SJSA1 (cell line): Measurements from ENCODE around the gene MIOS. TPM values are rescaled to one million over a fixed set of nuclear protein-coding genes. Genes with fewer than 3 reads are reported as not detected.

Experiments used
- DNase-seq, 2 experiments: peaks; one replicate each; pipeline ENCODE4 v3.0.0-alpha.2; 2015 to 2020; ENCODE audit warnings: low spot score in 2 of 2, low read depth in 1 of 2
- H3K27ac ChIP-seq: fragments of 250-450 bp; sonication (Bioruptor Pico); 2 replicates; pipeline ENCODE4 v1.5.1; 2020; ENCODE audit warnings: mild to moderate bottlenecking, moderate library complexity
- H3K27me3 ChIP-seq: fragments of 250-450 bp; sonication (Bioruptor Pico); replicated peaks from 2 replicates; pipeline ENCODE4 v1.5.1; 2020; ENCODE audit warnings: mild to moderate bottlenecking, moderate library complexity
- H3K36me3 ChIP-seq: fragments of 250-450 bp; sonication (Bioruptor Pico); 2 replicates; pipeline ENCODE4 v1.5.1; 2020; ENCODE audit warnings: mild to moderate bottlenecking
- H3K4me1 ChIP-seq: fragments of 250-450 bp; sonication (Bioruptor Pico); replicated peaks from 2 replicates; pipeline ENCODE4 v1.6.1; 2021; ENCODE audit warnings: mild to moderate bottlenecking
- H3K4me3 ChIP-seq: fragments of 250-450 bp; sonication (Bioruptor Pico); 2 replicates; pipeline ENCODE4 v1.5.1; 2020; ENCODE audit warnings: mild to moderate bottlenecking
- H3K9me3 ChIP-seq: fragments of 250-450 bp; sonication (Bioruptor Pico); replicated peaks from 2 replicates; pipeline ENCODE4 v1.5.1; 2020; ENCODE audit warnings: mild to moderate bottlenecking
- total RNA-seq: library from RNA; depleted of rRNA; stranded (reverse); fragments of >200 nt; shearing (Covaris generic); gene quantifications from 2 replicates; pipeline ENCODE4 v1.2.3, GENCODE V29; 2014

MIOS gene
- total RNA-seq, 1 experiment from 2014 or later: 36.9 TPM

DNA sequence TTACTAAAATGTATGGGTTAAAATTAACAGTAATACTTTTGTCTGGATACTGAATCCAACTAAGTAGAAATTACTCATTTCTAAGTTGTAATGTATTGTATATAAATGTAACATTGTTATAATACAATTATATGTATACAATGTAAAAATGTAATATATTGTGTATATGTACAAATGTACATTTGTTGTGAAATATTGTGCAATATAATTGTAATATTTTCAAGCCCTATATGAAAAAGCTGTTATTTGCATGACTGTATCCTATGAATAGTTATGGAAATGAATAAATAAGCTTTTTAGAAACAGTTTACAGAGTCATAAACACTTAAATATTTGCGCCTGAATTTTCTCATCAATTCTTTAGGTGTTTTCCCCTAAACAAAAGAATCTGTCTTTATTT is 53.6 kb downstream of the MIOS start:
- Histone ChIP-seq H3K4me1 (no peaks in the 10 kb centered on the region), H3K36me3 (no peaks in the 10 kb centered on the region), H3K27ac (no peak overlapping the region), H3K9me3 (no peaks in the 10 kb centered on the region), H3K27me3 (no peaks in the 10 kb centered on the region), H3K4me3 (no peak overlapping the region)
- no peak for DNase-seq

DNA sequence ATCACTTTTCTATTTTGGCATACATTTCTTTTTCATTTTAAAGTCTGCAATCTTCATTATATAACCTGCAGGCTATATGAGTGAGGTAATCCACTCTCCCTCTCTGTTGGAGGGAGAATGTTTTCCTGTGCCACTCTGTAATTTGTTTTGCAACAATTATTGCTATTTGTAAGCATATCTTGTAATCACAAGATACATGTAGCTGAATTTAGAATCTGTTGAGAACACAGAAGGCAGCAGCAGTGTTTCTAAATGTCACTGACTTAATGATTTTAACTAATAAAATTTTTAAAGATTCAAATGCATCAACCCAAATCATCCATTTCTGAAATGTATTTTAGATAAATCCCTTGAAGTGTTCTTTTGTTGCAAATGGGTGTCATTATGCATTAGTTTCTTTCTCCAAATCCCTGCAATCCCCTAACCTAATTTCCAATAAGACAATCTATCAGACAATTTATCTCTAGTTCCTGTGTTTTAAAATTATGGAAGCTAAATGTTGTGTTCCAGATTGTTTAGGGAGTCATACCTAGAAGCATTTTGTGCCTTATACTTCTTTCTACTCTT is 54.0 kb downstream of the MIOS start:
- Histone ChIP-seq H3K36me3 (no peaks in the 10 kb centered on the region), H3K9me3 (no peaks in the 10 kb centered on the region), H3K4me3 (no peak overlapping the region), H3K27me3 (no peaks in the 10 kb centered on the region), H3K27ac (no peak overlapping the region), H3K4me1 (no peaks in the 10 kb centered on the region)
- DNase-seq: no peak

DNA sequence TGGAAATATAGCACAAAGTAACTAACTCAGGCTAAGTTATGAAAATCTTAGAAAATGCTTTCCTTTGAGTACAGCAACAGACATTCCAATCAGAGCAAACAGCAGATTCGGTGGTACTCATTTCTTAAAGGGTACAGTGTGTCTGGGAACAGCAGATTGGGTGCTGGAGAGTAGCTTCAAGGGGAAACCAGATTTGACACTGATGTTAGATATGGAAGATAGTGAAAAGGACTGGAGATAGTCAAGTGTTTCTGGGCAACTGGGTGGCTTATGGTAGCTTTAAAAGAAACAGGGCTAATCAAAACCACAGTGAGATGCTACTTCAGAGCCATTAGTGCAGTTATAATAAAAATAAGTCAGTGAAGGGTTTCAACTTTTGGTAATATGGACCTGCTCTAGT is 61.8 kb downstream of the MIOS start:
- Histone ChIP-seq H3K9me3 (no peaks in the 10 kb centered on the region), H3K4me1 (no peaks in the 10 kb centered on the region), H3K27ac (no peak overlapping the region), H3K4me3 (no peak overlapping the region), H3K27me3 (0 out of 2 replicates have a peak, but pooled peaks cover 3% of the 10 kb centered on the region), H3K36me3 (no peaks in the 10 kb centered on the region)
- no peak for DNase-seq

DNA sequence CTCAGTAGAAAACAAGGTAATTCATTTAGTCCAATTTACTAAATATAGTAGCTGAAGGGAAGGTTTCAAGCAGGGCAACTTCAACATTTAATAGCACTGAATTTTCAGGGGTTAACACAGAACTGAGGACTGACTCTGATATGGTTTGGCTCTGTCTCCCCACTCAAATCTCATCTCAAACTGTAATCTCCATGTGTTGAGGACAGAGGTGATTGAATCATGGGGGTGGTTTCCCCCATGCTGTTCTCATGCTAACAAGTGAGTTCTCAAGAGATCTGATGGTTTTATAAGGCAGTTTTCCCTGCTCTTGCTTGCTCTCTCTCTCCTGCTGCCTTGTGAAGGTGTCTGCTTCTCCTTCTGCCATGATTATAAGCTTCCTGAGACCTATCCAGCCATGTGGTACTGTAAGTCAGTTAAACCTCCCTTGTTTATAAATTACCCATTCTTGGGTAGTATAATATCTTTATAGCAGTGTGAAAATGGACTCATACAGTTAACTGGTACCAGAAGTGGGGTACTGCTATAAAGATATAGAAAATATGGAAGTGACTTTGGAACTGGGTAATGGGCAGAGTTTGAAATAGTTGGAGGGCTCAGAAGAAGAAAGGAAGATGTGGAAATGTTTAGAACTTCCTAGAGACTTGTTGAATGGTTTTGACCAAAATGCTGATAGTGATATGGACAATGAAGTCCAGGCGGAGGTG is 64.1 kb downstream of the MIOS start:
- no peaks in the 10 kb centered on the region for H3K9me3 ChIP-seq
- H3K36me3 ChIP-seq: no peaks in the 10 kb centered on the region
- DNase-seq: no peak
- no peaks in the 10 kb centered on the region for H3K4me1 ChIP-seq
- no peak overlapping the region for H3K4me3 ChIP-seq
- 0 out of 2 replicates have a peak, but pooled peaks cover 3% of the 10 kb centered on the region for H3K27me3 ChIP-seq
- no peak overlapping the region for H3K27ac ChIP-seq

DNA sequence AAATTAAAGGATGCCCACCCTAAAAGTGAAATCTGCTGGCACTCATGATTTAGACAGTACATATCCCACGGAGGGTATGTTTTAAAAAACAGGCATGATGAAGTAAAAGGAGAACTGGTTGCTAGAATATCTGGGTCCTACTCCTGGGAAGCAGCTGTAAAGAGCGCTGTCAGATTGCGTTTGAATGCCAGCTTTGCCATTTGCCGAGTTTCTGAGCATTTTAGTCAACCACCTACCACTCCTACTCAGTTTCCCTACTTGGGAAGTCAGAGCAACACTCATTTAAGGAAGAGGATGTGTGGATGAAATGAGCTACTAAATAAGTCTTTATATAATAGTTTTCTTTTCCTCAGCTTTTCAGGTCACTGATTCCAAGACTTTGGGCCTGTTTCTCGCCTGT is 72.7 kb downstream of the MIOS start:
- Histone ChIP-seq H3K4me1 (peaks cover 10% of the 10 kb centered on the region), H3K36me3 (peaks cover 8% of the 10 kb centered on the region; the same call in 1 of the 2 replicates), H3K9me3 (no peaks in the 10 kb centered on the region), H3K27ac (peak overlapping the region; percentile 63), H3K4me3 (peak overlapping the region; percentile 72), H3K27me3 (no peaks in the 10 kb centered on the region)
- no peak for DNase-seq

DNA sequence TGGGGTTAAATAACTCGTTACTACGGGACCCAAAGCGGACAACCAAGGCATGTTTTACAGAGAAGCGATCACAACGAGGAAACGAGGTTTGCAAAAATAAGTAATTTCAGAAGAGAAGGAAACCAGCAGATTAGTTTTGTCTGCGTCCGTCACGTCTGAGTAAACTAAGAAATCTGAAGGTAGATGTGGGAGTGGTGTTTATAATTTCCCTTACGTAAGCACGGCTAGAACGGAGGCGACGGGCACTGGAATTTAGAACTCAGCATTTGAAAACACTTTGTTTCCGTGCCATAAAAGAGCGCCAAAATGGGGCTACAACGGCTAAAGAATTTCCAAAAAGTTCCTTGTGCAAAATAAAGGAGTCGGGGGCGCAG is 73.2 kb downstream of the MIOS start:
- Histone ChIP-seq H3K9me3 (no peaks in the 10 kb centered on the region), H3K27me3 (no peaks in the 10 kb centered on the region), H3K4me3 (peak overlapping the region; percentile 72), H3K4me1 (peaks cover 10% of the 10 kb centered on the region), H3K36me3 (peaks cover 8% of the 10 kb centered on the region; the same call in 1 of the 2 replicates), H3K27ac (peak overlapping the region; percentile 63)
- DNase-seq: no peak

DNA sequence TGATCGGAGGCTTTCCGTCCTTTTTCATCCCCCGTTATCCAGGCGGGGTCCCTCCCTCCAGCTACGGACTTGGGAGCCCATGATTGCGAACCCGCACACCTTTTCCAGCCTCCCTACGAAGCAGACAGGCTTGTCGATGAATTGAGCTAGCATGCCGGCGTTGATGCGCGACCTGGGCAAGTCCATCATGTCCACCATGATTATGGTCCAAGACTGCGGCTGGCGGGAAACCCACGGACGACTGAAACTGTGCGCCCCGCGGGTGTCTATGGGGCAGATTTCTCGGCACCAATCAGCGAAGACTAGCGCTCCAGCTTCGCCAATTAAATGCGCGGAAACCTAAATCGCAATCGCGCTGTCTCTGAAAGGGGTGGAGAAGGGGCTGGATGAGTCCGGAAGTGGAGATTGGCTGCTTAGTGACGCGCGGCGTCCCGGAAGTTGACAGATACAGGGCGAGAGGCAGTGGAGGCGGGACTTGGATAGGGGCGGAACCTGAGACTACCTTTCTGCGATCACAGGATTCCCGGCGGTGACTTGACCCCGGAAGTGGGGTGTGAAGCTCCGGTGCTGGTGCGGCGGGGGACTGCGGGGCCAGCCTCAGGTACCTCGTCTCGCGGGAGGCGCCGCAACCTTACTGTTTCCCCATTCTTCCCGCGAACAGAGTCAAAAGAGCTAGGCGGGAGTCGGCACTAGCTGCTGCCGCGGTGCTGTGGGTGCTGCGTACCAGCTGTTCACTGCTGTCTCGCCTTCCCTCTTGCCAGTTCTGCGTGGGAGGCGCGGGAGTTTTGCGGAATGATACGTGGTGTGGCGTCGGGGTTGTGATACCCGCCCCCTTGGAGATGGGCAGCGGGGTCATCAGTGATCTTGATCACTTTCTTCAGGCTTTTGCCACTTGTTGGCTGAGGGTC is 73.8 kb downstream of the MIOS start, which contains the start of gene UMAD1:
Gene UMAD1 (plus strand): TSS at position 532 of the 908 bp plus-strand sequence. CDS start 32,620 bp downstream, outside the sequence.
- Histone ChIP-seq H3K9me3 (no peaks in the 10 kb centered on the region), H3K36me3 (peaks cover 8% of the 10 kb centered on the region; the same call in 1 of the 2 replicates), H3K4me3 (peak within 1 kb of the TSS; percentile 72), H3K27me3 (no peaks in the 10 kb centered on the region), H3K4me1 (peaks cover 10% of the 10 kb centered on the region), H3K27ac (peak within 1 kb of the TSS; percentile 63)
- DNase-seq: peak; percentile 96 to 98

DNA sequence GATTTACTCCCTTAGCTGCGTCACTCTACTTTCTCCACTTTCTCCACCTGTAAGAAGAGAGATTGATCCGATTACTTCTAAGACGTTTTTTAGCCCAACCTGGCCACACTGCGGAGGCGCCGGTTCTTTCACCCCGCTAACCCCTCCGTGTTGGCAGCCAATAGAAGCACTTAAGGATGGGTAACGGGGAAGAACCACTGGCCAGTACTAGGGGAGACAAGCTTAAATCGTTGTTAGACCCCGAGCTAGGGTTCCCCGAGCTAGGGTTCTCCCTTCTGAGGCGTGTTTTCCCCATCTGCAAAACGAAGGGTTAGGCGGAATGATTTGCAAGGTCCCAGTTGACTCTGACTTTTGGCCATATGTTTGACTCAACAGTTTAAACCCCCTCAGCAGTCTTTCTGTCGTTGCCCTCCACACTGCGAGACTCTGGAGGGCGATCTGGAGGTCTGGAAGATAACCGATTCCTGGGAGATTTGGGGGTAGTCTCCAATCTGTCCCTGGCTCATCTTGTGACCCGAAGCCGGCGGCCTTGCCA is 74.5 kb downstream of the MIOS start:
- peaks cover 8% of the 10 kb centered on the region; the same call in 1 of the 2 replicates for H3K36me3 ChIP-seq
- no peaks in the 10 kb centered on the region for H3K9me3 ChIP-seq
- H3K27ac ChIP-seq: peak overlapping the region; percentile 41; the same call in 1 of the 2 replicates
- peaks cover 10% of the 10 kb centered on the region for H3K4me1 ChIP-seq
- DNase-seq: no peak
- peak overlapping the region; percentile 72 for H3K4me3 ChIP-seq
- no peaks in the 10 kb centered on the region for H3K27me3 ChIP-seq

DNA sequence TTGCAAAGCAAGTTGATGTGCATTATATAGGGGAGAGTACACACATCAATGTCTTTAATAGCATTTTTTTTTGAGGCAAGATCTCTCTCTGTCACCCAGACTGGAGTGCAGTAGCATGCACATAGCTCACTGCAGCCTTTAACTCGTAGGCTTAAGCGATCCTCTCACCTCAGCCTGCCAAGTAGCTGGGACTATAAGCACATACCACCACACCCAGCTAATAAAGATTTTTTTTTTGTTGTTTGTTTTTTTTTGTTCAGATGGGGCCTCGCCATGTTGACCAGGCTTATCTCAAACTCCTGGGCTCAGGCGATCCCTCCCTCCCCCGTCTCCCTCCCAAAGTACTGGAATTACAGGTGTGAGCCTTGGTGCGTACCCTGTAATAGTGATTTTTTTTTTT is 75.4 kb downstream of the MIOS start:
- Histone ChIP-seq H3K4me3 (no peak overlapping the region), H3K9me3 (no peaks in the 10 kb centered on the region), H3K27me3 (no peaks in the 10 kb centered on the region), H3K27ac (no peak overlapping the region), H3K36me3 (peaks cover 3% of the 10 kb centered on the region; the same call in 1 of the 2 replicates), H3K4me1 (peaks cover 10% of the 10 kb centered on the region)
- no peak for DNase-seq

DNA sequence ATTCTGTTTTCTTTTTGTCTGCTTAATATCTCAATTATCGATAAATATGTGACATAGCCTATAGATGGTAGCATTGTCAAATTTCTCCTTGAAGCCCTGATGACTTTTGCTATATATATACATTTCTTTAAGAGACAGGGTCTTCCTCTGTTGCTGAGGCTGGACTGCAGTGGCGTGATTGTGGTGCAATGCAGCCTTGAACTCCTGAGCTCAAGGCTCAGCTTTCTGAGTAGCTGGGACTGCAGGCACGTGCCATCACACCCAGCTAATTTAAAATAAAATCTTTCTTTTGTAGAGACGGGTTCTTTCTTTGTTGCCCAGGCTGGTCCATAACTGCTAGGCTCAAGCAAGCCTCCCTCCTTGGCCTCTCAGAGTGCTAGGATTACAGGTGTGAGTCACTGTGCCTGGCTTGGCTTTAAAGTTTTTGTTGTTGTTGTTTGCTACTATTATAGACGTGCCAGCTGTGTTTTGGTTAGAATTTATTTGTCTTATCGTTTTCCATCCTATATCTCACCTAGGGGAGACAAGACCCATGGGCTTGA is 80.9 kb downstream of the MIOS start:
- Histone ChIP-seq H3K36me3 (no peaks in the 10 kb centered on the region), H3K27me3 (no peaks in the 10 kb centered on the region), H3K4me3 (no peak overlapping the region), H3K9me3 (no peaks in the 10 kb centered on the region), H3K27ac (no peak overlapping the region), H3K4me1 (no peaks in the 10 kb centered on the region; the same call in 1 of the 2 replicates)
- DNase-seq: no peak

DNA sequence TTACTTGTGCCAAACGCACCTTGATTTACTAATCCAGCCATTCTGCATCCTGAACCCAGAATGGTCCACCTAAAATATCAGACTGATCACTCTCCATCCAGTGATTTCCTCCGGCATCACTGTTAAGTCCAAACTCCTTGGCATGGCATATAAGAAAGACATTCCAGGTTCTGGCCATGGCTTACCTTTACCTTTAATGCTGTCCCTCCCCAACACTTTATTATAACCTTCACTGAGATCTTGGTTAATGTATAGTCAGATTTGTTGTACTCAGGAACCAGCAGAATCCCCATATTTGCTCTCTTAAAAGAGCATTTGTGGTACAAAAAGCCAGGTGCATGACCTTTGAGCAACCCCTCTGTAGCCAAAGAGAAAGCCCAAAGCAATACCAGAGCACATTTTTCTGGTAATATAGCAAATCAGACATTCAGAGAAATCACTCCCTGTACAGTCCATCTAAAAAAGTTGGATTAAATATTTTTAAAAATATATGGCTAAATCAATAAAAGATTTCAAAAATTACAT is 84.1 kb downstream of the MIOS start:
- Histone ChIP-seq H3K27me3 (no peaks in the 10 kb centered on the region), H3K27ac (no peak overlapping the region), H3K9me3 (no peaks in the 10 kb centered on the region), H3K4me3 (no peak overlapping the region), H3K36me3 (no peaks in the 10 kb centered on the region), H3K4me1 (no peaks in the 10 kb centered on the region; the same call in 1 of the 2 replicates)
- no peak for DNase-seq

DNA sequence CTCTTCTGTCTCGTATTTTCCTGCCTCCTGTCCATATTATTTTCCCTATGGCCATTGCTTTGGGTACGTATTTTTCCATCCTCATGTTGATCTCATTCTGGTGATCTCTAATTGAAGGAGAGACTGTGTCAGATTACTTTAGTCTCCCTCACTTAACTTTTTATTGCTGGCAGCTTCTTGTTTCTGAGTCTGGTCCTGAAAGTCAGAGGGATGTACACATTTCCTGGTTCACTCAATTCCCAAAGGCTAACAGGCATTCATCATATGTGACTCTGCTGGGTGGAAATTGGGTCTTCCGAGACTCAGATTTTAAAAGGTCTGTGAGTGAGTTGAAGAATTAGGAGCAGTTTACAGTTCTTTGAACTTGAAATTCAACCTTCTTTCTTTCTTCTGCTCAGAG is 84.8 kb downstream of the MIOS start:
- Histone ChIP-seq H3K36me3 (no peaks in the 10 kb centered on the region), H3K4me1 (no peaks in the 10 kb centered on the region; the same call in 1 of the 2 replicates), H3K27ac (no peak overlapping the region), H3K9me3 (no peaks in the 10 kb centered on the region), H3K4me3 (no peak overlapping the region), H3K27me3 (no peaks in the 10 kb centered on the region)
- DNase-seq: no peak
